ENCODE results near the gene MXD3.
A peak's percentile ranks its signal among the peaks of the same experiment; 100 is the strongest.

MXD3 gene

GRCh38 chr5:177311392-177311722, 341 bp downstream of the MXD3 start:
- Histone ChIP-seq H3K4me3 (ENCODE audit: low read depth, low read length) (peak overlapping the region; percentile 86), H3K36me3 (ENCODE audit: control insufficient read depth in 2 of 2, insufficient read depth in 1 of 2, low read length in 2 of 2) (peaks cover 0 to 32% of the 10 kb centered on the region in 2 experiments; a peak in 1 of 3 replicates), H3K9me3 (ENCODE audit: control insufficient read depth, insufficient read depth, low read depth, low read length) (no peaks in the 10 kb centered on the region), H3K27ac (ENCODE audit: extremely low read depth, low read depth, low read length) (peak overlapping the region; percentile 35), H3K4me1 (ENCODE audit: control insufficient read depth, insufficient read depth, low read length) (peaks cover 5% of the 10 kb centered on the region)
- POLR2A ChIA-PET: interaction anchor here (1.3 to 2.4 kb wide), 6 partner anchors 8 to 184 kb away, joined by 3 to 12 read pairs (median 10); partner anchors contain the start of genes LMAN2, PRELID1 and RAB24
- CTCF ChIA-PET: interaction anchor here (0.8 to 3.3 kb wide), 5 partner anchors 59 to 197 kb away, joined by 3 to 15 read pairs (median 7); no protein-coding TSS in a partner anchor
- peak; percentile 33; the same call in 1 of the 2 replicates for TF ChIP-seq ZNF391 (tag by site-specific recombination; IDR thresholded peaks at IDR 0.05; ENCODE audit: borderline replicate concordance, low read depth)
- TF ChIP-seq SCRT2 (tag by site-specific recombination; IDR thresholded peaks at IDR 0.05): 0 out of 2 replicates have a peak, but pooled peaks have one; percentile 6
- no peak for TF ChIP-seq ZNF843 (tag by site-specific recombination; IDR thresholded peaks at IDR 0.05)
- no peak for TF ChIP-seq ZNF530 (tag by site-specific recombination; IDR thresholded peaks at IDR 0.05; ENCODE audit: low read depth)
- TF ChIP-seq ZNF473 (tag by site-specific recombination; IDR thresholded peaks at IDR 0.05): no peak
- no peak for TF ChIP-seq KLF17 (tag by site-specific recombination; IDR thresholded peaks at IDR 0.05)
- TF ChIP-seq BCL11B (tag by site-specific recombination; IDR thresholded peaks at IDR 0.05; ENCODE audit: low read depth): peak; percentile 14; the same call in 1 of the 2 replicates

- Histone ChIP-seq H3K36me3 (ENCODE audit: control insufficient read depth in 2 of 2, insufficient read depth in 1 of 2, low read length in 2 of 2) (peaks cover 0 to 37% of the 10 kb centered on the region in 2 experiments; a peak in 1 of 3 replicates), H3K4me1 (ENCODE audit: control insufficient read depth, insufficient read depth, low read length) (peaks cover 5% of the 10 kb centered on the region), H3K4me3 (ENCODE audit: low read depth, low read length) (peak overlapping the region; percentile 86), H3K27ac (ENCODE audit: extremely low read depth, low read depth, low read length) (no peak overlapping the region), H3K9me3 (ENCODE audit: control insufficient read depth, insufficient read depth, low read depth, low read length) (no peaks in the 10 kb centered on the region)
- TF ChIP-seq ZIC2 (tag by site-specific recombination; IDR thresholded peaks at IDR 0.05) (peak; percentile 46), ZBTB17 (tag by site-specific recombination; IDR thresholded peaks at IDR 0.05) (peak; percentile 57), ZNF623 (tag by site-specific recombination; IDR thresholded peaks at IDR 0.05) (peak; percentile 48), ZNF18 (tag by site-specific recombination; IDR thresholded peaks at IDR 0.05) (no peak), ZNF747 (tag by site-specific recombination; IDR thresholded peaks at IDR 0.05) (no peak), ZNF596 (tag by site-specific recombination; IDR thresholded peaks at IDR 0.05) (no peak), ELK4 (IDR thresholded peaks at IDR 0.05; ENCODE audit: borderline replicate concordance, low read depth, low read length) (no peak), SCRT1 (tag by site-specific recombination; IDR thresholded peaks at IDR 0.05; ENCODE audit: borderline replicate concordance) (0 out of 2 replicates have a peak, but pooled peaks have one; percentile 19), SCRT2 (tag by site-specific recombination; IDR thresholded peaks at IDR 0.05) (peak; percentile 79), ZNF114 (tag by site-specific recombination; IDR thresholded peaks at IDR 0.05) (no peak), GLIS1 (tag by site-specific recombination; IDR thresholded peaks at IDR 0.05) (0 out of 2 replicates have a peak, but pooled peaks have one; percentile 6), SP2 (tag by site-specific recombination; IDR thresholded peaks at IDR 0.05) (peak; percentile 40; the same call in 1 of the 2 replicates), GLIS2 (tag by site-specific recombination; IDR thresholded peaks at IDR 0.05) (0 out of 2 replicates have a peak, but pooled peaks have one; percentile 12), ZNF341 (tag by site-specific recombination; IDR thresholded peaks at IDR 0.05; ENCODE audit: low read depth) (peak; percentile 88)
- ChIA-PET CTCF (interaction anchor here (0.5 to 3.3 kb wide), 27 partner anchors 8 to 650 kb away, joined by 3 to 23 read pairs (median 4); no protein-coding TSS in a partner anchor), POLR2A (interaction anchor here (1.3 to 2.4 kb wide), 7 partner anchors 7 to 186 kb away, joined by 5 to 12 read pairs (median 10); partner anchors contain the start of genes LMAN2, PDLIM7, PRELID1 and RAB24)
Observed at GRCh38 chr5:177310757-177311391, 824 bp downstream of the MXD3 start.
